ENCODE measurements around the gene PIEZO2. TPM values are rescaled to one million over a fixed set of nuclear protein-coding genes. Genes with fewer than 3 reads are reported as not detected.

PIEZO2 gene
- total RNA-seq, 1 experiment from 2014 or later: 0.11 TPM

DNA sequence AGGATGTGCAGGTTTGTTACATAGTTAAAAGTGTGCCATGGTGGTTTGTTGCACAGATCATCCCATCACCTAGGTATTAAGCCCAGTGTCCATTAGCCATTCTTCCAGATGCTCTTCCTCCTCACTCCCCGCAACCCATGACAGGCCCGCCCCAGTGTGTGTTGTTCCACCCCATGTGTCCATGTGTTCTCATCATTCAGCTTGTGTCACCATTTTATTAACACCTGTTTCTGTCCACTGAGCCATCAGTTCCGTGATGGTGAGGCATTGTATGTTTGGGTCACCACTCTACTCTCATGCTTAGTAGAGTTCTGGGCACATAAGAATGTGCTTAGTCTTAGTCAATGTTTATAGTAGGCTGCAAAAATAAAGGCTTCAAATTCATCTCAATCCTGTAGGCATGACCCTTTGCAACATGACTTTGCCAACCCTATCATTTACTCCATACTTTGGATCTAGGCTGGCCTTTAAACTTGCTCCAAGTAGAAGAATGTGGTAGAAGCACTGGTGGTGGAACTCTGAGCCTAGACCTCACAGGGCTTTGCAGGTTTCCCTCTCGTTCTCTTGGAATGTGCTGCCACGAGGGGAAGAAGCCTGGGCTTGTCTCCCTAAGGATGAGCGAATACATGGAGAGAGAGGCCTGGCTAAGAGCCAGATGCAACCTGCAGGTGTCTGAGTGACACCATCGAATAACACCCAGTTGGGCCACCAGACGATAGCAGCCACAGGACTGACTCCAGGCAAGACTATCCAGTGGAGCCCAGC is 462.0 kb downstream of the PIEZO2 start:
- no peak for DNase-seq
- H3K4me3 Mint-ChIP-seq (ENCODE audit: unreplicated experiment): no peak overlapping the region
- no peaks in the 10 kb centered on the region for H3K9me3 Mint-ChIP-seq (ENCODE audit: unreplicated experiment)
- Histone ChIP-seq H3K9me3 (no peaks in the 10 kb centered on the region), H3K27me3 (replicated peaks; ENCODE audit: control insufficient read depth, insufficient read depth, low read length) (no peaks in the 10 kb centered on the region), H3K4me1 (no peaks in the 10 kb centered on the region), H3K4me3 (ENCODE audit: low read depth, low read length) (no peak overlapping the region), H3K36me3 (ENCODE audit: control insufficient read depth, insufficient read depth, low read length) (no peaks in the 10 kb centered on the region)
- intact Hi-C loops (cut with micrococcal nuclease; ENCODE audit: unreplicated experiment): no loop called here
- TF ChIP-seq, protein P1, sequence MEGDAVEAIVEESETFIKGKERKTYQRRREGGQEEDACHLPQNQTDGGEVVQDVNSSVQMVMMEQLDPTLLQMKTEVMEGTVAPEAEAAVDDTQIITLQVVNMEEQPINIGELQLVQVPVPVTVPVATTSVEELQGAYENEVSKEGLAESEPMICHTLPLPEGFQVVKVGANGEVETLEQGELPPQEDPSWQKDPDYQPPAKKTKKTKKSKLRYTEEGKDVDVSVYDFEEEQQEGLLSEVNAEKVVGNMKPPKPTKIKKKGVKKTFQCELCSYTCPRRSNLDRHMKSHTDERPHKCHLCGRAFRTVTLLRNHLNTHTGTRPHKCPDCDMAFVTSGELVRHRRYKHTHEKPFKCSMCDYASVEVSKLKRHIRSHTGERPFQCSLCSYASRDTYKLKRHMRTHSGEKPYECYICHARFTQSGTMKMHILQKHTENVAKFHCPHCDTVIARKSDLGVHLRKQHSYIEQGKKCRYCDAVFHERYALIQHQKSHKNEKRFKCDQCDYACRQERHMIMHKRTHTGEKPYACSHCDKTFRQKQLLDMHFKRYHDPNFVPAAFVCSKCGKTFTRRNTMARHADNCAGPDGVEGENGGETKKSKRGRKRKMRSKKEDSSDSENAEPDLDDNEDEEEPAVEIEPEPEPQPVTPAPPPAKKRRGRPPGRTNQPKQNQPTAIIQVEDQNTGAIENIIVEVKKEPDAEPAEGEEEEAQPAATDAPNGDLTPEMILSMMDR (IDR thresholded peaks at IDR 0.05; ENCODE audit: insufficient read depth in 1 of 2, low read depth in 1 of 2, low read length in 1 of 2, severe bottlenecking in 1 of 2, unreplicated experiment in 1 of 2): no peak
- no peaks in the 10 kb centered on the region for H3K36me3 Mint-ChIP-seq (ENCODE audit: insufficient read depth, unreplicated experiment)
- BruUV-seq (replicated peaks): no TSS peak
- no peak overlapping the region for H3K27ac Mint-ChIP-seq (ENCODE audit: unreplicated experiment)
- H3K27me3 Mint-ChIP-seq (ENCODE audit: insufficient read depth, unreplicated experiment): peaks cover 9% of the 10 kb centered on the region
- peaks cover 3% of the 10 kb centered on the region for H3K4me1 Mint-ChIP-seq (ENCODE audit: low read depth, unreplicated experiment)
- POLR2A ChIA-PET: no interaction called here
- CTCF ChIA-PET: no interaction called here

DNA sequence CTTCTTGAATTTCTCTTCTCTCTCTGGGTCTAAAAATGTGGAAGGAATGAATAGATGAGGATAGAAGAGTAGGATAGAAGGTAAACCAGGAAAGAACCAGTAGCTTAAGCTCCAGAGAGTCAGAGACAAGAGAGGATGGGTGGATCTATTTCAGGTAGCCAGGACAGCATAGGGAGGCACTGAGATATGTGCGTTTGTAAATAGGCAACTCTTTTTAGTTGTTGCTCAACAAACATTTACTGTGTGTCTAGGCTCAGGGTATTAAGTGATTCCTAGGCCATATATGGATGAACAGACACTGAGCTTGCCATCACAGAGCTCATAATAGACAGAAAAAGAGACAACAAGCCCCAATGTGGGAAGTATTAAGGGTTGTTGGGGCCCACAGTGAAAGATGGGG is 463.1 kb downstream of the PIEZO2 start:
- Histone ChIP-seq H3K4me1 (no peaks in the 10 kb centered on the region), H3K9me3 (no peaks in the 10 kb centered on the region), H3K36me3 (ENCODE audit: control insufficient read depth, insufficient read depth, low read length) (no peaks in the 10 kb centered on the region), H3K27me3 (replicated peaks; ENCODE audit: control insufficient read depth, insufficient read depth, low read length) (peaks cover 1% of the 10 kb centered on the region; the same call in 1 of the 2 replicates), H3K4me3 (ENCODE audit: low read depth, low read length) (no peak overlapping the region)
- no peak overlapping the region for H3K4me3 Mint-ChIP-seq (ENCODE audit: unreplicated experiment)
- H3K27me3 Mint-ChIP-seq (ENCODE audit: insufficient read depth, unreplicated experiment): peaks cover 8% of the 10 kb centered on the region
- POLR2A ChIA-PET: no interaction called here
- DNase-seq: no peak
- intact Hi-C loops (cut with micrococcal nuclease; ENCODE audit: unreplicated experiment): no loop called here
- CTCF ChIA-PET: no interaction called here
- TF ChIP-seq, protein P1 (IDR thresholded peaks at IDR 0.05; ENCODE audit: insufficient read depth in 1 of 2, low read depth in 1 of 2, low read length in 1 of 2, severe bottlenecking in 1 of 2, unreplicated experiment in 1 of 2): no peak
- H3K27ac Mint-ChIP-seq (ENCODE audit: unreplicated experiment): no peak overlapping the region
- H3K4me1 Mint-ChIP-seq (ENCODE audit: low read depth, unreplicated experiment): peaks cover 11% of the 10 kb centered on the region
- no peaks in the 10 kb centered on the region for H3K36me3 Mint-ChIP-seq (ENCODE audit: insufficient read depth, unreplicated experiment)
- H3K9me3 Mint-ChIP-seq (ENCODE audit: unreplicated experiment): no peaks in the 10 kb centered on the region
- BruUV-seq (replicated peaks): no TSS peak

GRCh38 chr18:10685484-10685883 is 463.9 kb downstream of the PIEZO2 start:
- CTCF ChIA-PET: no interaction called here
- no TSS peak for BruUV-seq (replicated peaks)
- no peaks in the 10 kb centered on the region for H3K4me1 ChIP-seq
- Mint-ChIP-seq H3K4me1 (ENCODE audit: low read depth, unreplicated experiment) (peaks cover 11% of the 10 kb centered on the region), H3K27ac (ENCODE audit: unreplicated experiment) (no peak overlapping the region), H3K9me3 (ENCODE audit: unreplicated experiment) (no peaks in the 10 kb centered on the region), H3K27me3 (ENCODE audit: insufficient read depth, unreplicated experiment) (peaks cover 5% of the 10 kb centered on the region), H3K4me3 (ENCODE audit: unreplicated experiment) (no peak overlapping the region), H3K36me3 (ENCODE audit: insufficient read depth, unreplicated experiment) (no peaks in the 10 kb centered on the region)
- H3K27me3 ChIP-seq (replicated peaks; ENCODE audit: control insufficient read depth, insufficient read depth, low read length): peaks cover 1% of the 10 kb centered on the region; the same call in 1 of the 2 replicates
- POLR2A ChIA-PET: no interaction called here
- no peak for DNase-seq
- no peaks in the 10 kb centered on the region for H3K36me3 ChIP-seq (ENCODE audit: control insufficient read depth, insufficient read depth, low read length)
- TF ChIP-seq, protein P1 (IDR thresholded peaks at IDR 0.05; ENCODE audit: insufficient read depth in 1 of 2, low read depth in 1 of 2, low read length in 1 of 2, severe bottlenecking in 1 of 2, unreplicated experiment in 1 of 2): no peak
- intact Hi-C loops (cut with micrococcal nuclease; ENCODE audit: unreplicated experiment): no loop called here
- no peaks in the 10 kb centered on the region for H3K9me3 ChIP-seq
- H3K4me3 ChIP-seq (ENCODE audit: low read depth, low read length): no peak overlapping the region
